Activated T-cell treated with anti-CD3 and anti-CD28 coated beads, Interleukin-2, amount 50 U/mL, for 24 hours (primary cell): Measurements from ENCODE around the gene GLTP.
A peak's percentile ranks its signal among the peaks of the same experiment; 100 is the strongest.

ENCODE experiments used
- DNase-seq: peaks from one replicate; pipeline ENCODE4 v3.0.0-alpha.2; 2020
- H3K27ac Mint-ChIP-seq: 2 replicates; pipeline ENCODE4 v1.8.0; 2020; ENCODE audit warnings: mild to moderate bottlenecking, mixed read lengths
- H3K27me3 Mint-ChIP-seq: 2 replicates; pipeline ENCODE4 v1.8.0; 2020; ENCODE audit warnings: mixed read lengths
- H3K36me3 Mint-ChIP-seq: 2 replicates; pipeline ENCODE4 v1.8.0; 2020; ENCODE audit warnings: low read depth, mixed read lengths
- H3K4me1 Mint-ChIP-seq: 2 replicates; pipeline ENCODE4 v1.8.0; 2020; ENCODE audit warnings: low read depth, mixed read lengths
- H3K4me3 Mint-ChIP-seq: 2 replicates; pipeline ENCODE4 v1.8.0; 2020; ENCODE audit warnings: mild to moderate bottlenecking, moderate library complexity, mixed read lengths
- H3K9me3 Mint-ChIP-seq: 2 replicates; pipeline ENCODE4 v1.8.0; 2020; ENCODE audit warnings: mixed read lengths

The GLTP gene

DNA sequence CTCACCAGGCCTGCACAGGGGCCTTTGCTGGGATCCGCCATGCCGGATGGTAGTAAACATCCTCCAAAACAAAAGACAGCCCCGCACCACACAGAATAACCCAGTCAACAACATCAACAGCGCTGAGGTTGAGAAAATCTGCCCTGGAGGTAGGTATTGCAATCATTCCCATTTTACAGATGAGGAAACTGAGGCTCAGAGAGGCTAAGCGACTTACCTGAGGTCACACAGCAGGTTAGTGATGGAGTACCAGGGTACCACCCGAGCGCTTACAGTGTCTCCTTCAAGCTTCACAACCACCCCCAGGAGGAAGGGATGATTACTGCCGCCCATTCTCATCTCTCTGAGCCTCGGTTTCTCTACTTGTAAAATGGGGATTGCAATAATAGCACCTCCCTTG lies 62.1 kb downstream of the GLTP start:
- Mint-ChIP-seq H3K9me3 (no peaks in the 10 kb centered on the region), H3K36me3 (no peaks in the 10 kb centered on the region), H3K4me3 (no peak overlapping the region), H3K27ac (no peak overlapping the region), H3K27me3 (no peaks in the 10 kb centered on the region), H3K4me1 (no peaks in the 10 kb centered on the region)
- no peak for DNase-seq

DNA sequence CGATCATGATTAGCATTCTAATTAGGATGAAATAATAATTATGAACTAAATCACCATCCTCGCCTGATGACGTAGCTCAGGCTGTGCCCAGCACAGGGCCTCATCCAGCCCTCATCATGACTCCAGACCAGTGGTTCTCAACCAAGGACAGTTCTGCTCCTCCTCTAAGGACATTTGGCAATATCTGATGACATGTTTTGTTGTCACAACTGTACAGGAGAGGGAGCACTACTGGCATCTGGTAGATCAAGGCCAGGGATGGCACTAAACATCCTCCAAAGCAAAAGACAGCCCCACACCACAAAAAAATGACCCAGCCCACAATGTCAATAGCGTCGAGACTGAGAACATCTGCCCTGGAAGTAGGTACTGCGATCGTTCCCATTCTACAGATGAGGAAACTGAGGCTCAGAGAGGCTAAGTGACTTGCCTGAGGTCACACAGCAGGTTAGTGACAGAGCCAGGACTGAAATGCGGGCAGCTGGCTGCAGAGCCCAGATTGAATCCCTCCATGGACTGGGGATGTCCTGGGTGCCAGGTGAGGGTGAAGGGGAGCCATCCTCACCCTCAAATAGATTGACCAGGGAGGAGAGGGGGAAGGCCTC lies 62.6 kb downstream of the GLTP start:
- no peaks in the 10 kb centered on the region for H3K36me3 Mint-ChIP-seq
- H3K27me3 Mint-ChIP-seq = no peaks in the 10 kb centered on the region
- DNase-seq = no peak
- H3K4me3 Mint-ChIP-seq = no peak overlapping the region
- no peak overlapping the region for H3K27ac Mint-ChIP-seq
- no peaks in the 10 kb centered on the region for H3K9me3 Mint-ChIP-seq
- H3K4me1 Mint-ChIP-seq = no peaks in the 10 kb centered on the region

GRCh38 chr12:109816870-109817269 lies 63.5 kb downstream of the GLTP start:
- no peak for DNase-seq
- H3K9me3 Mint-ChIP-seq = no peaks in the 10 kb centered on the region
- no peaks in the 10 kb centered on the region for H3K4me1 Mint-ChIP-seq
- H3K27me3 Mint-ChIP-seq = no peaks in the 10 kb centered on the region
- no peak overlapping the region for H3K27ac Mint-ChIP-seq
- H3K36me3 Mint-ChIP-seq = no peaks in the 10 kb centered on the region
- no peak overlapping the region for H3K4me3 Mint-ChIP-seq

DNA sequence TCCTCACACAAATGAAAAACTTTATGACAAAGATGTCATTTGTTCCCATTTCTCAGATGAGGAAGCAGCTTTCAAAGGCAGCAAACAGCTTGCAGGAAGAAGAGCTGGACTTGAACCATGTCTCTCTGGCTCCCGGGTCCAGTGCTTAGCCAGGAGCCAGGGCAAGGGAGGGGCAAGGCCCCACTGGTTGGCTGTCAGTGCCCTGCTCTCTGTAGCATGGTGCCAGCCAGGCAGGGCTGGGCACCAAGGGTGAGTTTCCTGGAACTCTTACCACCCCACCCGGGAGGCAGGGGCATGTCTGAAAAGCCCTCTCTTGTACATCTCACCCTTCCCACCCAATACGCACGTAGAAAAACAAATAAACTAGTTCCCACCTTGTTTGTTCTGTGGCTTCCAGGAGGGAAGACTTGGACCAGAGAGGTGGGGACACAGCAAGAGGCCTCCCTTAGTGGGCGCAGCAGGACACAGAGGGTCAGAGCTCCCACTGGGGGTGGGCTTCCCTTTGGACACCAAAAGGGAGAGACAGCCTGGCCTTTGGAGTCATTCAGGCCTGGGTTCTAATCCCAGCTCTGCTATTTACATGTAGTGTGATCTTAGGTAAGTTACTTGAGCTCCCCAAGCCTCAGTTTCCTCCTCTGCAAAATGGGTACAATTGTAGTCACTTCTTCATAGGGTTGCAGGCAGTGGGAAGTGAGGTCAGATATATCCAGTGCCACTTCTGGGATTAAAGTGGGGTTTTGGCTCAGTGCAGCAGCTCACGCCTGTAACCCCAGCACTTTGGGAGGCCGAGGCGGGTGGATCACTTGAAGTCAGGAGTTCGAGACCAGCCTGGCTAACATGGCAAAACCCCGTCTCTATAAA lies 64.4 kb downstream of the GLTP start:
- Mint-ChIP-seq H3K36me3 (no peaks in the 10 kb centered on the region), H3K9me3 (no peaks in the 10 kb centered on the region)

GRCh38 chr12:109815225-109815624 lies 65.1 kb downstream of the GLTP start:
- Mint-ChIP-seq H3K27ac (no peak overlapping the region), H3K9me3 (no peaks in the 10 kb centered on the region), H3K27me3 (no peaks in the 10 kb centered on the region), H3K36me3 (no peaks in the 10 kb centered on the region), H3K4me3 (no peak overlapping the region), H3K4me1 (no peaks in the 10 kb centered on the region)
- no peak for DNase-seq

More for the DNA sequence above, 64.4 kb downstream of the GLTP start:
- H3K4me1 Mint-ChIP-seq = no peaks in the 10 kb centered on the region
- DNase-seq = no peak
- no peak overlapping the region for H3K27ac Mint-ChIP-seq
- H3K27me3 Mint-ChIP-seq = no peaks in the 10 kb centered on the region
- no peak overlapping the region for H3K4me3 Mint-ChIP-seq

DNA sequence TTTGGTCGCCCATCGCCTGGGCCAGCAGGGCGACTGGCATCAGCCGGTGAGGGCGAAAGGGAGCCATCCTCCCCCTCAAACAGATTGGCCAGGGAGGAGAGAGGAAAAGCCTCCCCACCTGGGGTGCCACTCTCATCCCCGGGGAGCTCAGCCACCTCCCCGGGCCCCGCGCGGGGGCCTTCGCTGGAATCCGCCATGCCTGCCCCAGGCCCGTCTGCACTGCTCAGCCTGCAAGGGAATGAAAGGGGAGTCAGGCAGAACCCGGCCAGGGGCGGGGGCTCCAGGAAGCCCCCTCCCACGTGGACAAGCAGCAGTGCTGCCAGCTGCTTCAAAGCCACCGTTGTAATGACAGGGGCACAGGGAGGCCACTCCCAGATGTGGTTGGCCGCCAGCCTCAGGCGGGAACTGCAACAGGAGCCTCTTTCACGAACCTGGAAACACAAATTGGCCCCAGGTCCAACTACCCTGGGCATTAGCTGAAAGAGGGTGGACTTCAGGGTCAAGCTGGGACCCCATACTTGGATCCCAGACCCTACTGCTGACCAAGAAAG lies 65.7 kb downstream of the GLTP start:
- H3K4me3 Mint-ChIP-seq = no peak overlapping the region
- DNase-seq = no peak
- no peak overlapping the region for H3K27ac Mint-ChIP-seq
- no peaks in the 10 kb centered on the region for H3K27me3 Mint-ChIP-seq
- H3K4me1 Mint-ChIP-seq = no peaks in the 10 kb centered on the region
- H3K9me3 Mint-ChIP-seq = no peaks in the 10 kb centered on the region
- no peaks in the 10 kb centered on the region for H3K36me3 Mint-ChIP-seq

DNA sequence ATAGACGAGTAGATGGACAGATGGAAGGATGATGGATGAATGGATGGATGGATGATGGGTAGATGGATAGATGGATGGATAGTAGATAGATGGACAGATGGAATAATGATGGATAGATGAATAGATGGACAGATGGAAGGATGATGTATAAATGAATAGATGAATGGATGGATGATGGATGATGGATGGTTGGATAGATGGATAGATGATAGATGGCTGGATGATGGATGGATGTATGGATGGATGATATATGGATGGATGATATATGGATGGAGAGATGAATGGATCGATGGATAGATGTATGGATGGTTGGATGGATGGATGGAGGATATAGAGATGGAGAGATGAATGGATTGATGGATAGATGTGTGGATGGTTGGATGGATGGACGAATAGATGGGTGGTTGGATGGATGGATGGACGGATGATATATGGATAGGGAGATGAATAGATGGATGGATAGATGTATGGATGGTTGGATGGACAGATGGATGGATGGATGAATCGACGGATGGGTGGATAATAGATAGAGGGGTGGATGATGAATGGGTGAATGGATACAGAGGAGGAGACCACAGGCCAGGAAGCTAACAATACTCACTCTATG lies 66.4 kb downstream of the GLTP start:
- no peak overlapping the region for H3K27ac Mint-ChIP-seq
- no peak for DNase-seq
- H3K9me3 Mint-ChIP-seq = no peaks in the 10 kb centered on the region
- no peaks in the 10 kb centered on the region for H3K27me3 Mint-ChIP-seq
- no peaks in the 10 kb centered on the region for H3K4me1 Mint-ChIP-seq
- no peaks in the 10 kb centered on the region for H3K36me3 Mint-ChIP-seq
- H3K4me3 Mint-ChIP-seq = no peak overlapping the region

- Mint-ChIP-seq H3K27me3 (no peaks in the 10 kb centered on the region), H3K27ac (no peak overlapping the region), H3K9me3 (no peaks in the 10 kb centered on the region), H3K36me3 (no peaks in the 10 kb centered on the region), H3K4me1 (no peaks in the 10 kb centered on the region), H3K4me3 (no peak overlapping the region)
- DNase-seq = no peak
Observed at GRCh38 chr12:109811624-109811995, 68.7 kb downstream of the GLTP start.

DNA sequence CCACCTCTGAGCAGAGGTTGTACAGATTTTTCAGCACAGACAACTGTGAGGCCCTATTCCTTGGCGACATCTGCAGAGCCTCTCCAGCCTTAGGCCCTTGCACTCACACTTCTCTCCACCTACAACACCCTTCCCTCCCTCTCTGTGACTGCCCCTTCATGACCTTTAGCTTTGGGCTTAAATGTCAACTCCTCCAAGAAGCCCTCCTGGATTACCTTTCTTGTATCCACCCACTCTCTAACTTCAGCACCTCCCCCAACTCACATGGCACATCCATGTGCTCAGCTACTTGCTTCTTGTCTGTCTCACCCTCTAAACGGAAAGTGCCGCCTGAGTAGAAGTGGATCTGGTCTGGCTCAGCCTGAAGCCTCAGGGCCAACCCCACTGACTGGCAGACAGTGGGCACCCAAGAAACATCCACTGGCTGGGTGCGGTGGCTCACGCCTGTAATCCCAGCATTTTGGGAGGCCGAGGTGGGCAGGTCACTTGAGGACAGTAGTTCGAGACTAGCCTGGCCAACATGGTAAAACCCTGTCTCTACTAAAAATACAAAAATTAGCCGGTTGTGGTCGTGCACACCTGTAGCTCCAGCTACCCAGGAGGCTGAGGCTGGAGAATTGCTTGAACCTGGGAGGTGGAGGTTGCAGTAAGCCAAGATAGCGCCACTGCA lies 69.3 kb downstream of the GLTP start:
- no peaks in the 10 kb centered on the region for H3K9me3 Mint-ChIP-seq
- H3K4me3 Mint-ChIP-seq = no peak overlapping the region
- DNase-seq = no peak
- H3K36me3 Mint-ChIP-seq = no peaks in the 10 kb centered on the region
- H3K27ac Mint-ChIP-seq = no peak overlapping the region
- H3K4me1 Mint-ChIP-seq = no peaks in the 10 kb centered on the region
- no peaks in the 10 kb centered on the region for H3K27me3 Mint-ChIP-seq

- DNase-seq = no peak
- Mint-ChIP-seq H3K27ac (no peak overlapping the region), H3K9me3 (no peaks in the 10 kb centered on the region), H3K36me3 (no peaks in the 10 kb centered on the region), H3K27me3 (no peaks in the 10 kb centered on the region), H3K4me3 (no peak overlapping the region), H3K4me1 (peaks cover 1% of the 10 kb centered on the region)
Observed at GRCh38 chr12:109808876-109809646, 71.3 kb downstream of the GLTP start.

DNA sequence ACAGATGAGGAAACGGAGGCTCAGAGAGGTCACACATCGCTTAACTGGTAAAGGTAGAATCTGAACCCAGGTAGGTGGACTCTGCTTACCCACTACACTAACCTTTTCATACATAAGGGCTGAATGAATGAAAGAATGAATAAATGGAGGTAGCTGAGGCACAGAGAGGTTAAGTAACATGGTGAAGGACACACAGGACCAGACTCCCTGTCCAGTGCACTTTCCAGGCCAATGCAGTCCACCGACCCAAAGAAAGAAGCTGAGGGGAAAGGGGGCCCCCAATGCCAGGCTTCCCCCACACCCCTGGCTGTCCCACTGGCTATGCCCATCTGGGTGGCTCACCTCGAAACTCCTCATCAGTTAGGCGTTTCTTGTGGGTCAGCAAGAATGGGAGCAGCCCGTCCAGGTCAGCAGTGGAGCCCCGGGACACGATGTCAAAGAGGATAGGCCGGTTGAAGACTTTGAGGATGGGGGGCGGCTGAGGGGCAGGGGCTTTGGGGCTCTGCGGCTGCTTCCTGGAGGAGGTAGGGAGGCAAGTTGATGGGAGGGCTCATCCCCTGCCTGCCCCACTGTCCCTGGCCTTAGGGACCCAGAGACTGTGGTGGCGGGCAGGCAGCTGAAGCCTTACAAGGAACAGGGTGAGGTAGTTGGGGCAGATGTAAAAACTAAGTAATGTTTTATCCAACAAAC lies 72.2 kb downstream of the GLTP start:
- DNase-seq = no peak
- Mint-ChIP-seq H3K9me3 (no peaks in the 10 kb centered on the region), H3K4me1 (peaks cover 1% of the 10 kb centered on the region), H3K27ac (no peak overlapping the region), H3K27me3 (no peaks in the 10 kb centered on the region), H3K36me3 (no peaks in the 10 kb centered on the region), H3K4me3 (no peak overlapping the region)

GRCh38 chr12:109804820-109805761 lies 75.2 kb downstream of the GLTP start:
- Mint-ChIP-seq H3K27ac (no peak overlapping the region), H3K27me3 (no peaks in the 10 kb centered on the region), H3K4me1 (peaks cover 1% of the 10 kb centered on the region), H3K9me3 (no peaks in the 10 kb centered on the region), H3K4me3 (no peak overlapping the region), H3K36me3 (no peaks in the 10 kb centered on the region)
- DNase-seq = peak; percentile 81

DNA sequence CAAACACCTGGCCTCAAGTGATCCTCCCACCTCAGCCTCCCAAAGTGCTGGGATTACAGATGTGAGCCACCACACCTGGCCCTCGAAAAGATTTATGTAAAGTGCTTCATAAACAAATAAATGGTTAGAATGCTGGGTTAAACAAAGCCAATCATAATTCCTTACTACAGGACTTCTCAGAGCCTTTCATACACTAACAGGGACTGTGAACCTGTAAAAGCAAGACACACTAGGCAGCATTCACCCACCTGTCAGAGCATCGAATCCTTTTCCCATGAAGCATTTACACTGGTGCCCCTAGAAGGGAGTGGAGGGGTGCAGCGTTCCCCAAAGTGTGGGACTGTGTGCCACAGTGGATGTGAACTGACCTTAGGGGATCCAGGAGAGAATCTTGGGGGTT lies 76.7 kb downstream of the GLTP start:
- no peak for DNase-seq
- H3K27ac Mint-ChIP-seq = no peak overlapping the region
- H3K4me1 Mint-ChIP-seq = peaks cover 1% of the 10 kb centered on the region
- H3K9me3 Mint-ChIP-seq = no peaks in the 10 kb centered on the region
- no peak overlapping the region for H3K4me3 Mint-ChIP-seq
- no peaks in the 10 kb centered on the region for H3K27me3 Mint-ChIP-seq
- no peaks in the 10 kb centered on the region for H3K36me3 Mint-ChIP-seq
